ENCODE results near the gene ORAI1. TPM values are rescaled to one million over a fixed set of nuclear protein-coding genes. Genes with fewer than 3 reads are reported as not detected.

ORAI1 gene
- total and polyA plus RNA-seq, 2 of the 13 experiments (the other 11 are each of a cell fraction or from before 2014, with no cell fraction given) = 9.2 to 17.2 TPM

DNA sequence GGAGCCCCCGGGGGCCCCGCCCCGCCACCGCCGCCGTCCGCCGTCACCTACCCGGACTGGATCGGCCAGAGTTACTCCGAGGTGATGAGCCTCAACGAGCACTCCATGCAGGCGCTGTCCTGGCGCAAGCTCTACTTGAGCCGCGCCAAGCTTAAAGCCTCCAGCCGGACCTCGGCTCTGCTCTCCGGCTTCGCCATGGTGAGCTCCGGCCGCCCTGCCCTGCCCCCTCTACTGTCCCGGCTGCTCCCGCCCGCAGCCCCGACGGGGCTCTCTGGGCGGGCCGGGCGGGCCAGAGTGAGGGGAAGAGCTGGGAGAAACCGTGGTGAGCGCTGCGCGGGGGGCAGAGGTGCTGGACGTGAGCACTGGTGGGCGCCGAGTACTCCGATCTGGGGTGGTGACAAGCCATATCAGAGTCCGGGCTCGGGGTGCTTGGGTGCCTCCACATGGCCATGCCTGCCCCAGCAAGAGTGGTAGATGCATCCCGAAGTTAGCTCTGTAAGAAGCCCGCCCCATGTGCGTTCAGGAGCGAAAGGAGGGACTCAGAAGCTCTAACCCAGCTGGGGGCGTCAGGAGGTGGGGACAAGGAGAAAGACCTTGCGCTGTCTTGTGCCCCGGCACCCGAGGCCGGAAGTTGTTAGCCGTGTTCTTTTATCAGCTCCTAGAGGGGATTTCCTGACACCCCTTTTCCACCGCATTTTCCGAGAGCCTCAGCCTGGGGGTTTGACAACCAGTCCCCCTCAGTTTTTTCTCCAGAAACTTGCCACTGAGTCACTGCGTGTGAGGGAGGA is 717 bp downstream of the ORAI1 start (continued):
- TF ChIP-seq, protein P1, sequence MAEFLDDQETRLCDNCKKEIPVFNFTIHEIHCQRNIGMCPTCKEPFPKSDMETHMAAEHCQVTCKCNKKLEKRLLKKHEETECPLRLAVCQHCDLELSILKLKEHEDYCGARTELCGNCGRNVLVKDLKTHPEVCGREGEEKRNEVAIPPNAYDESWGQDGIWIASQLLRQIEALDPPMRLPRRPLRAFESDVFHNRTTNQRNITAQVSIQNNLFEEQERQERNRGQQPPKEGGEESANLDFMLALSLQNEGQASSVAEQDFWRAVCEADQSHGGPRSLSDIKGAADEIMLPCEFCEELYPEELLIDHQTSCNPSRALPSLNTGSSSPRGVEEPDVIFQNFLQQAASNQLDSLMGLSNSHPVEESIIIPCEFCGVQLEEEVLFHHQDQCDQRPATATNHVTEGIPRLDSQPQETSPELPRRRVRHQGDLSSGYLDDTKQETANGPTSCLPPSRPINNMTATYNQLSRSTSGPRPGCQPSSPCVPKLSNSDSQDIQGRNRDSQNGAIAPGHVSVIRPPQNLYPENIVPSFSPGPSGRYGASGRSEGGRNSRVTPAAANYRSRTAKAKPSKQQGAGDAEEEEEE (CRISPR knock-in tag; IDR thresholded peaks at IDR 0.05; ENCODE audit: borderline replicate concordance) = no peak
- TF ChIP-seq ZNF431 (CRISPR knock-in tag; IDR thresholded peaks at IDR 0.05; ENCODE audit: borderline replicate concordance, low read depth) = peak; percentile 8; the same call in 1 of the 2 replicates
- TF ChIP-seq YEATS4 (CRISPR knock-in tag; IDR thresholded peaks at IDR 0.05; ENCODE audit: borderline replicate concordance) = peak; percentile 44; the same call in 1 of the 2 replicates
- TF ChIP-seq, protein P2, sequence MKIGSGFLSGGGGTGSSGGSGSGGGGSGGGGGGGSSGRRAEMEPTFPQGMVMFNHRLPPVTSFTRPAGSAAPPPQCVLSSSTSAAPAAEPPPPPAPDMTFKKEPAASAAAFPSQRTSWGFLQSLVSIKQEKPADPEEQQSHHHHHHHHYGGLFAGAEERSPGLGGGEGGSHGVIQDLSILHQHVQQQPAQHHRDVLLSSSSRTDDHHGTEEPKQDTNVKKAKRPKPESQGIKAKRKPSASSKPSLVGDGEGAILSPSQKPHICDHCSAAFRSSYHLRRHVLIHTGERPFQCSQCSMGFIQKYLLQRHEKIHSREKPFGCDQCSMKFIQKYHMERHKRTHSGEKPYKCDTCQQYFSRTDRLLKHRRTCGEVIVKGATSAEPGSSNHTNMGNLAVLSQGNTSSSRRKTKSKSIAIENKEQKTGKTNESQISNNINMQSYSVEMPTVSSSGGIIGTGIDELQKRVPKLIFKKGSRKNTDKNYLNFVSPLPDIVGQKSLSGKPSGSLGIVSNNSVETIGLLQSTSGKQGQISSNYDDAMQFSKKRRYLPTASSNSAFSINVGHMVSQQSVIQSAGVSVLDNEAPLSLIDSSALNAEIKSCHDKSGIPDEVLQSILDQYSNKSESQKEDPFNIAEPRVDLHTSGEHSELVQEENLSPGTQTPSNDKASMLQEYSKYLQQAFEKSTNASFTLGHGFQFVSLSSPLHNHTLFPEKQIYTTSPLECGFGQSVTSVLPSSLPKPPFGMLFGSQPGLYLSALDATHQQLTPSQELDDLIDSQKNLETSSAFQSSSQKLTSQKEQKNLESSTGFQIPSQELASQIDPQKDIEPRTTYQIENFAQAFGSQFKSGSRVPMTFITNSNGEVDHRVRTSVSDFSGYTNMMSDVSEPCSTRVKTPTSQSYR (CRISPR knock-in tag; IDR thresholded peaks at IDR 0.05; ENCODE audit: borderline replicate concordance) = peak; percentile 40; the same call in 1 of the 2 replicates
- TF ChIP-seq, protein P3, sequence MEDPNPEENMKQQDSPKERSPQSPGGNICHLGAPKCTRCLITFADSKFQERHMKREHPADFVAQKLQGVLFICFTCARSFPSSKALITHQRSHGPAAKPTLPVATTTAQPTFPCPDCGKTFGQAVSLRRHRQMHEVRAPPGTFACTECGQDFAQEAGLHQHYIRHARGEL (CRISPR knock-in tag; IDR thresholded peaks at IDR 0.05) = no peak
- peak; percentile 54; the same call in 1 of the 2 replicates for TF ChIP-seq ARID4A (CRISPR knock-in tag; IDR thresholded peaks at IDR 0.05; ENCODE audit: borderline replicate concordance)
- no peak for TF ChIP-seq TCF12 (IDR thresholded peaks at IDR 0.05)
- 0 out of 2 replicates have a peak, but pooled peaks have one; percentile 7 for TF ChIP-seq TCF12 (CRISPR knock-in tag; IDR thresholded peaks at IDR 0.05)
- TF ChIP-seq CHCHD3 (CRISPR knock-in tag; IDR thresholded peaks at IDR 0.05) = peak; percentile 67; the same call in 1 of the 2 replicates
- TF ChIP-seq, protein P4, sequence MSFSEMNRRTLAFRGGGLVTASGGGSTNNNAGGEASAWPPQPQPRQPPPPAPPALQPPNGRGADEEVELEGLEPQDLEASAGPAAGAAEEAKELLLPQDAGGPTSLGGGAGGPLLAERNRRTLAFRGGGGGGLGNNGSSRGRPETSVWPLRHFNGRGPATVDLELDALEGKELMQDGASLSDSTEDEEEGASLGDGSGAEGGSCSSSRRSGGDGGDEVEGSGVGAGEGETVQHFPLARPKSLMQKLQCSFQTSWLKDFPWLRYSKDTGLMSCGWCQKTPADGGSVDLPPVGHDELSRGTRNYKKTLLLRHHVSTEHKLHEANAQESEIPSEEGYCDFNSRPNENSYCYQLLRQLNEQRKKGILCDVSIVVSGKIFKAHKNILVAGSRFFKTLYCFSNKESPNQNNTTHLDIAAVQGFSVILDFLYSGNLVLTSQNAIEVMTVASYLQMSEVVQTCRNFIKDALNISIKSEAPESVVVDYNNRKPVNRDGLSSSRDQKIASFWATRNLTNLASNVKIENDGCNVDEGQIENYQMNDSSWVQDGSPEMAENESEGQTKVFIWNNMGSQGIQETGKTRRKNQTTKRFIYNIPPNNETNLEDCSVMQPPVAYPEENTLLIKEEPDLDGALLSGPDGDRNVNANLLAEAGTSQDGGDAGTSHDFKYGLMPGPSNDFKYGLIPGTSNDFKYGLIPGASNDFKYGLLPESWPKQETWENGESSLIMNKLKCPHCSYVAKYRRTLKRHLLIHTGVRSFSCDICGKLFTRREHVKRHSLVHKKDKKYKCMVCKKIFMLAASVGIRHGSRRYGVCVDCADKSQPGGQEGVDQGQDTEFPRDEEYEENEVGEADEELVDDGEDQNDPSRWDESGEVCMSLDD (CRISPR knock-in tag; IDR thresholded peaks at IDR 0.05; ENCODE audit: borderline replicate concordance) = peak; percentile 34; the same call in 1 of the 2 replicates
- no peak for TF ChIP-seq NFRKB (IDR thresholded peaks at IDR 0.05)
